Measurements from ENCODE around the gene ANKHD1.

The ANKHD1 gene

DNA sequence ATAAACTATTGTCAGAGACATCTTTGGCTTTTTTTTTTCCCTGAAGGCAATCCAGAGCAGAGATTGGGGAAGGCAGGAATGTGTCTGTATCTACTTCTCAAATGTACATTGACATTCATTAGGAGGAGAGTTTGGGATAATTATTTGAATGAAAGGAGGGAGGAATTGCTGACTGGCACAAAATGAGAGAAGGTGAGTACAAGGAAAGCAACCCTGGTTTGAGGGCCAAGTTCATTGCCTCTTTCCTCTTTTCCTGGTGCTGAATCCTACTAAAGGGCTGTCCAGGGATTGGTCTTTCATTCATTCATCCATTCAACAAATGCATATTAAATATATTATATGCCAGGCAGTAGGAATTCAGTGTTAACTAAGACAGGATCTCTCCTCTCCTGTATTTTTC is 18.8 kb upstream of the ANKHD1 start:
- Histone ChIP-seq H3K4me1 (ENCODE audit: control insufficient read depth, insufficient read depth, low read length) (peaks cover 12% of the 10 kb centered on the region), H3K9me3 (ENCODE audit: control insufficient read depth, low read length) (no peaks in the 10 kb centered on the region), H3K27me3 (ENCODE audit: control insufficient read depth, insufficient read depth, low read length) (no peaks in the 10 kb centered on the region), H3K36me3 (ENCODE audit: control insufficient read depth, insufficient read depth, low read length) (no peaks in the 10 kb centered on the region), H3K4me3 (ENCODE audit: low read length) (no peak overlapping the region), H3K9ac (ENCODE audit: low read length) (no peak overlapping the region)

DNA sequence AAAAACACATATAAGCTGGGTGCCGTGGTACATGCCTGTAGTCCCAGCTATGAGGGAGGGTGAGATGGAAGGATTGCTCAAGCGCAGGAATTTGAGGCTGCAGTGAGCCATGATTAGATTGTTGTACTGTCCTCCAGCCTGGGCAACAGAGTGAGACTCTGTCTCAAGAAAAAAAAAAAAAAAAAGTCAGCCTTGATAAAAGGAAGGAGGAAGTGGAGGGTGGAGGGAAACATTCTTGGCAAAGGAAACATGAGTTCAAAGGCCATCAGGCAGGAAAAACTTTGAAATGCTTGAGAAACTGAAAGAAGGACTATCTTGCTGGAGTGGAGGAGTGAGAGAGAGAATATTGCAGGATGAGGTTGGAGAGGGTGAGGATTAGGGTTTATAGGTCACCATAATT is 18.3 kb upstream of the ANKHD1 start:
- no peak overlapping the region for H3K9ac ChIP-seq (ENCODE audit: low read length)
- H3K36me3 ChIP-seq (ENCODE audit: control insufficient read depth, insufficient read depth, low read length), result no peaks in the 10 kb centered on the region
- no peaks in the 10 kb centered on the region for H3K9me3 ChIP-seq (ENCODE audit: control insufficient read depth, low read length)
- peaks cover 12% of the 10 kb centered on the region for H3K4me1 ChIP-seq (ENCODE audit: control insufficient read depth, insufficient read depth, low read length)
- H3K4me3 ChIP-seq (ENCODE audit: low read length), result no peak overlapping the region
- no peaks in the 10 kb centered on the region for H3K27me3 ChIP-seq (ENCODE audit: control insufficient read depth, insufficient read depth, low read length)

DNA sequence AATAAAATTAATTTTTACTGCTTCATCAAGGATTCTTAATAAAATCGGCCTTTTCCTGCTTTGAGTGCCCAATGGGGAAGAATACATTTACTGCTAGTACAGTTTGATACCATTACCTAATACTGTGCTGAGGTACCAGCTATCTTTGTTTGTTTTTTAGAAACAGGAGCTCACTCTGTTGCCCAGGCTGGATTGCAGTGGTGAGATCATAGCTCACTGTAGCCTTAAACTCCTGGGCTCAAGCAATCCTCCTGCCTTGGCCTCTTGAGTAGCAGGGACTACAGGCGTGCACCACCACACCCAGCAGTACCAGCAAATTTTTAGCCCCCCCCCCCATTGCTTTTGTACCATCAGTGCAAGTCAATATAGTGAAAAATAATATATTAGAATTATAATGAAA is 13.6 kb upstream of the ANKHD1 start:
- H3K9ac ChIP-seq (ENCODE audit: low read length), result no peak overlapping the region
- no peaks in the 10 kb centered on the region for H3K27me3 ChIP-seq (ENCODE audit: control insufficient read depth, insufficient read depth, low read length)
- peaks cover 6% of the 10 kb centered on the region for H3K4me1 ChIP-seq (ENCODE audit: control insufficient read depth, insufficient read depth, low read length)
- no peaks in the 10 kb centered on the region for H3K9me3 ChIP-seq (ENCODE audit: control insufficient read depth, low read length)
- no peaks in the 10 kb centered on the region for H3K36me3 ChIP-seq (ENCODE audit: control insufficient read depth, insufficient read depth, low read length)
- no peak overlapping the region for H3K4me3 ChIP-seq (ENCODE audit: low read length)

DNA sequence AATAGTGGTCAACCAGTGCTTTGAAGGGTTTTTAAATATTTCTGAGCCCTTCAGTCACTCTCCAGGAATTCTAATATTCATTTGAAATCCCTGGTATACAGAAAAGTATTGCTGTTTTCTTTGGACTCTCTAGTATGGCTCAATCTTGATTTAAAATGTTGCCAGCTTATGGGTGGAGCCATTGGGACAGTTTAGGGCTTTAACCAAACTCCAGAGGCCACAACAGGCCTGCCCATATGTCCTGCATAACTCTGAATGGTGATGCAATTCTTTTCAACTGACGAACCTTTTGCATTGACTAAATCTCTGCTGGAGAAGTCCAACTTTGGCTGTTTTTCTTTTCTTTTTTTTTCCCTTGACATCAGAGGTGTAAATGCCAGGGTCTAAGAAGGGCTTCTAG is 10.3 kb upstream of the ANKHD1 start:
- Histone ChIP-seq H3K4me1 (ENCODE audit: control insufficient read depth, insufficient read depth, low read length) (no peaks in the 10 kb centered on the region), H3K9ac (ENCODE audit: low read length) (no peak overlapping the region), H3K27me3 (ENCODE audit: control insufficient read depth, insufficient read depth, low read length) (no peaks in the 10 kb centered on the region), H3K9me3 (ENCODE audit: control insufficient read depth, low read length) (no peaks in the 10 kb centered on the region), H3K4me3 (ENCODE audit: low read length) (no peak overlapping the region), H3K36me3 (ENCODE audit: control insufficient read depth, insufficient read depth, low read length) (no peaks in the 10 kb centered on the region)

GRCh38 chr5:140391732-140392131 is 9.9 kb upstream of the ANKHD1 start:
- Histone ChIP-seq H3K9me3 (ENCODE audit: control insufficient read depth, low read length) (no peaks in the 10 kb centered on the region), H3K4me3 (ENCODE audit: low read length) (no peak overlapping the region), H3K4me1 (ENCODE audit: control insufficient read depth, insufficient read depth, low read length) (no peaks in the 10 kb centered on the region), H3K27me3 (ENCODE audit: control insufficient read depth, insufficient read depth, low read length) (no peaks in the 10 kb centered on the region), H3K9ac (ENCODE audit: low read length) (no peak overlapping the region), H3K36me3 (ENCODE audit: control insufficient read depth, insufficient read depth, low read length) (no peaks in the 10 kb centered on the region)

DNA sequence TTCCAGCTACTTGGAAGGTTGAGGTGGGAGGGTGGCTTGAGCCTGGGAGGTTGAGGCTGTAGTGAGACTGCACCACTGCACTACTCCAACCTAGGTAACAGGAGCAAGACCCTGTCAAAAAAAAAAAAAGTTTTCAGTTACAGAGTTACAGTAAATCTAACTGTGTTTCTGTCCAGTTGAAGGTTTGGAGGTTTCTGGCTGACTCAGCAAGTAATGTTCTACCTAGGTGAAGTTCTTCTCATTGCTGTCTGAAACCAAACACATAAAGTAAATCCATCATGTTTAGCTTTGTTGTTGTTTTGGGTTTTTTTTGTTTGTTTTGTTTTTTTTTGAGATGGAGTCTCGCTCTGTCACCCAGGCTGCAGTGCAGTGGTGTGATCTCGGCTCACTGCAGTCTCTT is 7.9 kb upstream of the ANKHD1 start:
- Histone ChIP-seq H3K27me3 (ENCODE audit: control insufficient read depth, insufficient read depth, low read length) (no peaks in the 10 kb centered on the region), H3K36me3 (ENCODE audit: control insufficient read depth, insufficient read depth, low read length) (no peaks in the 10 kb centered on the region), H3K4me3 (ENCODE audit: low read length) (no peak overlapping the region), H3K9ac (ENCODE audit: low read length) (no peak overlapping the region), H3K4me1 (ENCODE audit: control insufficient read depth, insufficient read depth, low read length) (no peaks in the 10 kb centered on the region), H3K9me3 (ENCODE audit: control insufficient read depth, low read length) (no peaks in the 10 kb centered on the region)

DNA sequence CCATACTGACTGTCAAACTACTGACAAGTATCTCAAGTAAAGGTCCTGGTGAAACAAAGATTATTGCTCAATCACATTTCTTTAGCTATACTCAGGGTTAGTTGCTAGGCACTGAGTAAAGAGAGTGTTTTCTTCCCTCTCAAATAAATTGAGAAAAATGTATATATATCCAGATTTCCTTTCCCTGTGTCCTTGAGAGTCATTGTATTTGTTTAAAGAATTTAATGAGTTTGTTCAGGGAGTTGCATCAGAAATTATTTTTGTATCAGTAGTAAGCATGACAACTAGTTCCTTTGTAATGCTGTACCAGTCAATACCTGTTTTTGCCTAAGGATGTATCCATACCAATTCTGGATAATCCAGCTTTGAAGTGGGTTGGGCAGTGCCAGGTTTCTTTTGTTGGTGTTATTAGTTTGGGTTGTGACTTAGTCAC is 3.2 kb upstream of the ANKHD1 start:
- Histone ChIP-seq H3K36me3 (ENCODE audit: control insufficient read depth, insufficient read depth, low read length) (no peaks in the 10 kb centered on the region), H3K27me3 (ENCODE audit: control insufficient read depth, insufficient read depth, low read length) (no peaks in the 10 kb centered on the region), H3K4me3 (ENCODE audit: low read length) (no peak overlapping the region), H3K9ac (ENCODE audit: low read length) (no peak overlapping the region), H3K4me1 (ENCODE audit: control insufficient read depth, insufficient read depth, low read length) (peaks cover 3% of the 10 kb centered on the region), H3K9me3 (ENCODE audit: control insufficient read depth, low read length) (no peaks in the 10 kb centered on the region)

- H3K9ac ChIP-seq (ENCODE audit: low read length), result peak overlapping the region; percentile 74
- H3K27me3 ChIP-seq (ENCODE audit: control insufficient read depth, insufficient read depth, low read length), result no peaks in the 10 kb centered on the region
- peaks cover 14% of the 10 kb centered on the region for H3K4me1 ChIP-seq (ENCODE audit: control insufficient read depth, insufficient read depth, low read length)
- H3K9me3 ChIP-seq (ENCODE audit: control insufficient read depth, low read length), result no peaks in the 10 kb centered on the region
- peak overlapping the region; percentile 97 for H3K4me3 ChIP-seq (ENCODE audit: low read length)
- no peaks in the 10 kb centered on the region for H3K36me3 ChIP-seq (ENCODE audit: control insufficient read depth, insufficient read depth, low read length)
Measured at GRCh38 chr5:140399979-140400729, 1.5 kb upstream of the ANKHD1 start.

GRCh38 chr5:140400730-140401361 is 787 bp upstream of the ANKHD1 start:
- peak overlapping the region; percentile 97 for H3K4me3 ChIP-seq (ENCODE audit: low read length)
- H3K36me3 ChIP-seq (ENCODE audit: control insufficient read depth, insufficient read depth, low read length), result no peaks in the 10 kb centered on the region
- H3K9me3 ChIP-seq (ENCODE audit: control insufficient read depth, low read length), result no peaks in the 10 kb centered on the region
- peak overlapping the region; percentile 74 for H3K9ac ChIP-seq (ENCODE audit: low read length)
- H3K4me1 ChIP-seq (ENCODE audit: control insufficient read depth, insufficient read depth, low read length), result peaks cover 14% of the 10 kb centered on the region
- no peaks in the 10 kb centered on the region for H3K27me3 ChIP-seq (ENCODE audit: control insufficient read depth, insufficient read depth, low read length)

DNA sequence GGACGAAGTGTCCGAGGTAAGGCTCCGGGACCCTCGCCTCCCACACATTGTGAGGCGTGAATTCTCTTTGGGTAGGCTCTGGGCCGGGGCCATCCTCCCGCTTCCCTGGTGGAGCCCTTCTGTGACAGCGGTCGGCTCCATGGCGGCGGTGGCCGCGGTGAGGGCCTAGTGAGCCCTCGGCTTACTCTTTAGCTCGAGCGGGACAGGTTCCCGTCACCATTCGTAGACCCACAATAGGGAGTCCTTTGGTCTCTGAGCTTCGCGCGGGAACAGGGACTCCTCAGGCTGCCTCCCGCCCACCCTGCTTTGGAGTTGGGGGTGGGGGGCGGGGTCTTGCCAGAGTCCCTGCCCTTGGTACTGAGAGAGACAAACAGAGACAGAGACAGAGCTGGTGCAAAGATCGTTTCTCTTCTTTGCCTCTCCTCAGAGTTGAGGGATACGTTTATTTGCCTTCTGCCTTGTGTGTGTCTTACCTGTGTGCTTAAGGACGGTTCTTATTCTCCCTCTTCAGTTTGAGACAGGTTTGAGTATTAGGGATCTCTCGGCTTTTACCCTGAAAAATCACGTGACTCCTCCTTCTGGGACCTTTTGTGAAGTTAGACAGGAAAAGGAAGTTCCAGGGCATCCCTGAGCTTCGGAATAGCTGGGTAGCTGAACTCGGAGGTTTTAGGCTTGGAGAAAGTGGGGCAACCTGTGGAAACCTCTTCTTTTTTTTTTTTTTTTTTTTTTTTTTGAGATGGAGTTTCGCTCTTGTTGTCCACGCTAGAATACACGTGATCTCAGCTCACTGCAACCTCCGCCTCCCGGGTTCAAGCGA is 833 bp downstream of the ANKHD1 start:
- Histone ChIP-seq H3K4me1 (ENCODE audit: control insufficient read depth, insufficient read depth, low read length) (peaks cover 14% of the 10 kb centered on the region), H3K9ac (ENCODE audit: low read length) (peak overlapping the region; percentile 88), H3K27me3 (ENCODE audit: control insufficient read depth, insufficient read depth, low read length) (no peaks in the 10 kb centered on the region), H3K36me3 (ENCODE audit: control insufficient read depth, insufficient read depth, low read length) (no peaks in the 10 kb centered on the region), H3K9me3 (ENCODE audit: control insufficient read depth, low read length) (no peaks in the 10 kb centered on the region), H3K4me3 (ENCODE audit: low read length) (peak overlapping the region; percentile 75)

- Histone ChIP-seq H3K4me3 (ENCODE audit: low read length) (no peak overlapping the region), H3K27me3 (ENCODE audit: control insufficient read depth, insufficient read depth, low read length) (no peaks in the 10 kb centered on the region), H3K36me3 (ENCODE audit: control insufficient read depth, insufficient read depth, low read length) (no peaks in the 10 kb centered on the region), H3K9me3 (ENCODE audit: control insufficient read depth, low read length) (no peaks in the 10 kb centered on the region), H3K4me1 (ENCODE audit: control insufficient read depth, insufficient read depth, low read length) (peaks cover 14% of the 10 kb centered on the region), H3K9ac (ENCODE audit: low read length) (peak overlapping the region; percentile 41)
Measured at GRCh38 chr5:140403613-140404012, 2.0 kb downstream of the ANKHD1 start.

GRCh38 chr5:140408750-140409241 is 7.2 kb downstream of the ANKHD1 start:
- H3K36me3 ChIP-seq (ENCODE audit: control insufficient read depth, insufficient read depth, low read length), result no peaks in the 10 kb centered on the region
- H3K4me3 ChIP-seq (ENCODE audit: low read length), result no peak overlapping the region
- no peak overlapping the region for H3K9ac ChIP-seq (ENCODE audit: low read length)
- H3K27me3 ChIP-seq (ENCODE audit: control insufficient read depth, insufficient read depth, low read length), result no peaks in the 10 kb centered on the region
- peaks cover 7% of the 10 kb centered on the region for H3K4me1 ChIP-seq (ENCODE audit: control insufficient read depth, insufficient read depth, low read length)
- no peaks in the 10 kb centered on the region for H3K9me3 ChIP-seq (ENCODE audit: control insufficient read depth, low read length)

Measured in mucosa of stomach (tissue), 1 donor.